GM12878 (cell line): Measurements from ENCODE around the gene ANKMY1. TPM values are rescaled to one million over a fixed set of nuclear protein-coding genes. Genes with fewer than 3 reads are reported as not detected.

Experiments used
- ATAC-seq: fragments of 200-7000 bp; cut with Tn5 transposase; 3 replicates; pipeline ENCODE4 v1.9.1; 2020; ENCODE audit warnings: mild to moderate bottlenecking, moderate library complexity
- BruUV-seq: library from RNA; stranded (reverse); fragments of 400-500 nt; replicated peaks from 2 replicates; lab custom pipeline; 2021; lab: Mats Ljungman, UMichigan
- CTCF ChIA-PET: fragments of 300-600 bp; sonication (Branson Sonifier 250); formaldehyde crosslinking; extraction: SDS; loops from one replicate; lab custom pipeline; 2021; ENCODE audit warnings: inconsistent platforms; lab: Yijun Ruan, JAX
- POLR2A ChIA-PET: fragments of 350-600 bp; formaldehyde crosslinking; extraction: SDS; loops from one replicate; lab custom pipeline; 2021; ENCODE audit warnings: inconsistent platforms; lab: Charles Lee
- RAD21 ChIA-PET: fragments of 300-600 bp; sonication (Branson Sonifier 250); formaldehyde crosslinking; loops from one replicate; lab custom pipeline; 2023; ENCODE audit warnings: antibody characterized with exemption; ENCODE audit not compliant: unreplicated experiment; lab: Charles Lee
- SMC1A ChIA-PET: fragments of 300-600 bp; sonication (Branson Sonifier 250); formaldehyde crosslinking; loops from one replicate; lab custom pipeline; 2023; ENCODE audit not compliant: unreplicated experiment, uncharacterized antibody; lab: Charles Lee
- DNase-seq: peaks from one replicate; pipeline ENCODE4 v3.0.0-alpha.2; 2011; ENCODE audit warnings: low read depth, low spot score
- FAIRE-seq: peaks from 3 replicates; lab custom pipeline; 2011; peaks lifted over from hg19 to GRCh38; lab: Jason Lieb, UNC
- H2AFZ ChIP-seq: 2 replicates; pipeline ENCODE4 v1.6.0; 2011; ENCODE audit warnings: low read depth, low read length, control low read depth; ENCODE audit not compliant: control insufficient read depth
- H3K27ac ChIP-seq: 2 replicates; pipeline ENCODE4 v1.5.1; 2011; ENCODE audit warnings: control low read depth; ENCODE audit not compliant: control insufficient read depth, insufficient read depth
- H3K27me3 ChIP-seq, 2 experiments: replicated peaks in 1 of 2; 2 replicates each; pipeline versions ENCODE4 v1.6.0 to v1.6.1; 2011; ENCODE audit warnings: low read length in 1 of 2; ENCODE audit not compliant: control insufficient read depth in 2 of 2, insufficient read depth in 2 of 2
- H3K36me3 ChIP-seq, 2 experiments: 2 replicates each; pipeline ENCODE4 v1.5.1; 2011; ENCODE audit warnings: low read length in 1 of 2; ENCODE audit not compliant: control insufficient read depth in 2 of 2, insufficient read depth in 2 of 2
- H3K4me1 ChIP-seq: 2 replicates; pipeline ENCODE4 v1.6.1; 2011; ENCODE audit warnings: mild to moderate bottlenecking, low read length, moderate library complexity, mixed read lengths; ENCODE audit not compliant: control insufficient read depth, insufficient read depth
- H3K4me2 ChIP-seq: 2 replicates; pipeline ENCODE4 v1.6.0; 2011; ENCODE audit warnings: control low read depth; ENCODE audit not compliant: control insufficient read depth, insufficient read depth
- H3K4me3 ChIP-seq: fragments of 200-600 bp; sonication (generic); 2 replicates; pipeline ENCODE4 v1.5.1; 2016
- H3K79me2 ChIP-seq: 2 replicates; pipeline ENCODE4 v1.6.0; 2011; ENCODE audit warnings: low read length; ENCODE audit not compliant: control insufficient read depth, insufficient read depth
- H3K9ac ChIP-seq: 2 replicates; pipeline ENCODE4 v1.8.0; 2011; ENCODE audit warnings: low read length, control low read depth, mixed read lengths; ENCODE audit not compliant: control insufficient read depth, insufficient read depth
- H3K9me3 ChIP-seq: replicated peaks from 3 replicates; pipeline ENCODE4 v1.5.1; 2011; ENCODE audit warnings: mild to moderate bottlenecking, low read length; ENCODE audit not compliant: control insufficient read depth, insufficient read depth
- H4K20me1 ChIP-seq: 2 replicates; pipeline ENCODE4 v1.6.0; 2011; ENCODE audit not compliant: control insufficient read depth, insufficient read depth
- CBFB ChIP-seq: IDR thresholded peaks from 2 replicates; pipeline ENCODE4 v1.6.1; 2016; ENCODE audit warnings: antibody characterized with exemption, low read depth
- CHD4 ChIP-seq: fragments of 200-600 bp; sonication (generic); IDR thresholded peaks from 2 replicates; pipeline ENCODE4 v1.6.1; 2016; ENCODE audit warnings: mild to moderate bottlenecking
- FOS ChIP-seq: IDR thresholded peaks from 3 replicates; pipeline ENCODE4 v1.6.1; 2011; ENCODE audit warnings: borderline replicate concordance; ENCODE audit not compliant: insufficient read length; ENCODE audit errors: extremely low read depth
- FOXK2 ChIP-seq: fragments of 450-650 bp; IDR thresholded peaks from 2 replicates; pipeline ENCODE4 v1.6.1; 2017; ENCODE audit warnings: mild to moderate bottlenecking, moderate library complexity
- GATAD2B ChIP-seq: fragments of 450-650 bp; conservative IDR thresholded peaks from 2 replicates; pipeline ENCODE4 v1.6.1; 2017; ENCODE audit warnings: low read depth, mild to moderate bottlenecking, moderate library complexity
- JUNB ChIP-seq: IDR thresholded peaks from 2 replicates; pipeline ENCODE4 v1.6.1; 2016; ENCODE audit warnings: antibody characterized with exemption, mild to moderate bottlenecking
- LARP7 ChIP-seq: fragments of 450-650 bp; IDR thresholded peaks from 2 replicates; pipeline ENCODE4 v1.6.1; 2017; ENCODE audit warnings: mild to moderate bottlenecking
- MXI1 ChIP-seq: fragments of 150-350 bp; IDR thresholded peaks from 2 replicates; pipeline ENCODE4 v1.6.1; 2011; ENCODE audit warnings: low read depth, mild to moderate bottlenecking, inconsistent platforms, low read length, improper control_type of control experiment
- NR2F1 ChIP-seq: fragments of 450-650 bp; conservative IDR thresholded peaks from 2 replicates; pipeline ENCODE4 v1.6.1; 2017; ENCODE audit warnings: mild to moderate bottlenecking
- RELA ChIP-seq: fragments of 450-650 bp; IDR thresholded peaks from 2 replicates; pipeline ENCODE4 v1.8.0; 2014; ENCODE audit warnings: borderline replicate concordance; ENCODE audit not compliant: partially characterized antibody
- RUNX3 ChIP-seq: IDR thresholded peaks from 2 replicates; pipeline ENCODE4 v1.6.1; 2012; ENCODE audit warnings: low read length, inconsistent platforms
- SRF ChIP-seq, 2 experiments: IDR thresholded peaks; 2 replicates each; pipeline ENCODE4 v1.6.1; 2011; ENCODE audit warnings: low read depth in 2 of 2, low read length in 2 of 2, mild to moderate bottlenecking in 1 of 2, moderate library complexity in 1 of 2
- STAT1 ChIP-seq: fragments of 450-650 bp; conservative IDR thresholded peaks from 2 replicates; pipeline ENCODE4 v1.6.1; 2014; ENCODE audit warnings: antibody characterized with exemption, mild to moderate bottlenecking
- YBX1 ChIP-seq: fragments of 450-650 bp; IDR thresholded peaks from 2 replicates; pipeline ENCODE4 v1.6.1; 2016; ENCODE audit warnings: antibody characterized with exemption
- WGBS: methylation state at CpG from one replicate; pipeline ENCODE4 v1.1.6; 2016; ENCODE audit warnings: low lambda C conversion rate; ENCODE audit not compliant: insufficient replicate concordance, insufficient coverage; ENCODE audit errors: missing lambda C conversion rate; 5-methylcytosine and 5-hydroxymethylcytosine counted together
- in situ Hi-C: fragments of 300-500 bp; cut with MboI; formaldehyde crosslinking; loops from 9 replicates; pipeline ENCODE4 v1.14.3; 2018; ENCODE audit warnings: mixed read lengths
- intact Hi-C: fragments of 100-400 bp; cut with micrococcal nuclease; formaldehyde crosslinking; loops from one replicate; pipeline ENCODE4 v1.14.2; 2022; ENCODE audit not compliant: unreplicated experiment
- polyA plus RNA-seq, 11 experiments: library from polyadenylated mRNA; depleted of rRNA in 4 of 11; unstranded in 6 of 11; stranded (reverse) in 5 of 11; fragments of >200 nt; fragmentation: Nextera tagmentation in 4 of 11; fragmentation: Illumina TruSeq in 1 of 11; extraction: Ambion mirVana in 4 of 11; extraction: Trizol in 1 of 11; gene quantifications; 1 replicate in 1 of 11; 2 replicates in 10 of 11; pipeline versions ENCODE4 v1.2.1 to v1.2.3, GENCODE V29; 2011 to 2016; ENCODE audit warnings: inconsistent platforms in 2 of 11, missing spikeins in 2 of 11, low read depth in 1 of 11
- total RNA-seq, 4 experiments: library from RNA; depleted of rRNA in 3 of 4; stranded (reverse); fragments of >200 nt in 3 of 4; fragmentation: Illumina TruSeq in 1 of 4; extraction: Trizol in 1 of 4; gene quantifications; 2 replicates each; pipeline versions ENCODE4 v1.2.1 to v1.2.3, GENCODE V29; 2013 to 2021
- TF ChIP-seq, protein P1 (sequence below): fragments of 450-650 bp; formaldehyde crosslinking; IDR thresholded peaks from 2 replicates; pipeline ENCODE4 v1.4.0; 2020; ENCODE audit warnings: mild to moderate bottlenecking, moderate library complexity
- TF ChIP-seq, protein P2 (sequence below): fragments of 450-650 bp; IDR thresholded peaks from 2 replicates; pipeline ENCODE4 v1.6.1; 2017; ENCODE audit warnings: mild to moderate bottlenecking
- TF ChIP-seq, protein P3 (sequence below): fragments of 450-650 bp; IDR thresholded peaks from 2 replicates; pipeline ENCODE4 v1.6.1; 2018; ENCODE audit warnings: borderline replicate concordance, mild to moderate bottlenecking; ENCODE audit not compliant: partially characterized antibody

Gene ANKMY1
- total and polyA plus RNA-seq, 10 of the 15 experiments (the other 5 are each of a cell fraction or from before 2014, with no cell fraction given) = 1.1 to 15.3 (median 11.1) TPM

DNA sequence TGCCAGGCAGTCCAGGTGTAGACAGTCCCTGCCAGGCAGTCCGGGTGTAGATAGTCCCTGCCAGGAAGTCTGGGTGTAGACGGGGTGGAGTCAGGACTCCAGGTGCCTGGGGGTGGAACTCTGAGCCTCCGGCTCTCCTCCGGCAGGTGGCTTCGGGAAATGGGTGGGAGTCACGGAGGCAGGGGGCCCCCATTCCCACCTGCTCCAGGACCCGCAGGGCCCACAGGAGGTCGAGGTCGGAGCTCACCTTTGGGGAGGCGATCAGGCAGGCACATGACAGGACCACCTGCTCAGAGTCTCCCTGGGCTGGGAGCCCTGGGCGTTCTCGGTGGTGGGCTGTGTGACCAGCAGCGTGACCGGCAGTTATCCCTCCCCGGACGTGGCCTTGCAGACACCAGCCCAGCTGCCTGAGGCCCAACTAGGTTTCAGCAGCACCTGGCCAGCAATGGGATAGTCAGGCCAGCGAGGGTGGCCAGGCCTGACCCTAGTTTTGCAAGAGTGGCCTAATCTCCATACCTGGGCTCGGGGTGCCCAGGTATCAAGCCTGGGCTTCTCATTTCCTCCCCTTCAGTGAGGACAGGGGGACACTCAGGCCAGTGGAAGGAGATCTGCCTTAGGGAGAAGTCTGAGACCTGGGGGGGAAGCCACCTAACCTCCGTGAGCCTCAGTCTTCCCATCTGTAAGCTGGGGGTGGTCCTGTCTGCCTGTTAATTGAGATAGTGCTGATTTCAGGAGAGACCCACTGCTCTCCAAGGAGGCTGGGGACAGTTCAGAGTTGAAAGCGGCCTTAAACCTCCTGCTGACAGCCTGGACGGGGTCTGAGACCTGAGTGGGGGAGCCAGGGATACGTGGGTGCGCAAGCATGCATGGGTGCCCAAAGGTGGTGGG is 109.2 kb downstream of the ANKMY1 start:
- H3K4me3 ChIP-seq = no peak overlapping the region
- ATAC-seq = no peak
- BruUV-seq = no TSS peak
- intact Hi-C loops (no loop called here), in situ Hi-C loops (loop anchor here (10.0 kb wide), 1 partner anchor 384 kb away; no protein-coding TSS in a partner anchor)
- no peaks in the 10 kb centered on the region for H3K9me3 ChIP-seq
- WGBS = 48% methylated on average over 23 of the region's 23 CpGs
- no peak overlapping the region for H3K4me2 ChIP-seq
- H3K27me3 ChIP-seq = peaks cover 2% of the 10 kb centered on the region in 2 experiments; a peak in 3 of 4 replicates
- ChIA-PET SMC1A (no interaction called here), CTCF (no interaction called here), POLR2A (no interaction called here), RAD21 (no interaction called here)
- no peaks in the 10 kb centered on the region for H4K20me1 ChIP-seq
- no peaks in the 10 kb centered on the region for H3K4me1 ChIP-seq
- no peak overlapping the region for H3K27ac ChIP-seq
- no peak for DNase-seq
- no peaks in the 10 kb centered on the region for H3K36me3 ChIP-seq
- FAIRE-seq = no peak
- no peak overlapping the region for H3K9ac ChIP-seq
- no peak overlapping the region for H2AFZ ChIP-seq
- no peaks in the 10 kb centered on the region for H3K79me2 ChIP-seq
- no peak for TF ChIP-seq CHD4
- TF ChIP-seq YBX1 = no peak
- no peak for TF ChIP-seq LARP7
- no peak for TF ChIP-seq FOS
- TF ChIP-seq, protein P1, sequence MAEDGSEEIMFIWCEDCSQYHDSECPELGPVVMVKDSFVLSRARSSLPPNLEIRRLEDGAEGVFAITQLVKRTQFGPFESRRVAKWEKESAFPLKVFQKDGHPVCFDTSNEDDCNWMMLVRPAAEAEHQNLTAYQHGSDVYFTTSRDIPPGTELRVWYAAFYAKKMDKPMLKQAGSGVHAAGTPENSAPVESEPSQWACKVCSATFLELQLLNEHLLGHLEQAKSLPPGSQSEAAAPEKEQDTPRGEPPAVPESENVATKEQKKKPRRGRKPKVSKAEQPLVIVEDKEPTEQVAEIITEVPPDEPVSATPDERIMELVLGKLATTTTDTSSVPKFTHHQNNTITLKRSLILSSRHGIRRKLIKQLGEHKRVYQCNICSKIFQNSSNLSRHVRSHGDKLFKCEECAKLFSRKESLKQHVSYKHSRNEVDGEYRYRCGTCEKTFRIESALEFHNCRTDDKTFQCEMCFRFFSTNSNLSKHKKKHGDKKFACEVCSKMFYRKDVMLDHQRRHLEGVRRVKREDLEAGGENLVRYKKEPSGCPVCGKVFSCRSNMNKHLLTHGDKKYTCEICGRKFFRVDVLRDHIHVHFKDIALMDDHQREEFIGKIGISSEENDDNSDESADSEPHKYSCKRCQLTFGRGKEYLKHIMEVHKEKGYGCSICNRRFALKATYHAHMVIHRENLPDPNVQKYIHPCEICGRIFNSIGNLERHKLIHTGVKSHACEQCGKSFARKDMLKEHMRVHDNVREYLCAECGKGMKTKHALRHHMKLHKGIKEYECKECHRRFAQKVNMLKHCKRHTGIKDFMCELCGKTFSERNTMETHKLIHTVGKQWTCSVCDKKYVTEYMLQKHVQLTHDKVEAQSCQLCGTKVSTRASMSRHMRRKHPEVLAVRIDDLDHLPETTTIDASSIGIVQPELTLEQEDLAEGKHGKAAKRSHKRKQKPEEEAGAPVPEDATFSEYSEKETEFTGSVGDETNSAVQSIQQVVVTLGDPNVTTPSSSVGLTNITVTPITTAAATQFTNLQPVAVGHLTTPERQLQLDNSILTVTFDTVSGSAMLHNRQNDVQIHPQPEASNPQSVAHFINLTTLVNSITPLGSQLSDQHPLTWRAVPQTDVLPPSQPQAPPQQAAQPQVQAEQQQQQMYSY (CRISPR knock-in tag) = no peak
- no peak for TF ChIP-seq CBFB
- TF ChIP-seq SRF (IDR thresholded peaks at IDR 0.05; ENCODE audit: low read depth in 2 of 2, low read length in 2 of 2) = no peak
- TF ChIP-seq RELA = no peak
- TF ChIP-seq, protein P2, sequence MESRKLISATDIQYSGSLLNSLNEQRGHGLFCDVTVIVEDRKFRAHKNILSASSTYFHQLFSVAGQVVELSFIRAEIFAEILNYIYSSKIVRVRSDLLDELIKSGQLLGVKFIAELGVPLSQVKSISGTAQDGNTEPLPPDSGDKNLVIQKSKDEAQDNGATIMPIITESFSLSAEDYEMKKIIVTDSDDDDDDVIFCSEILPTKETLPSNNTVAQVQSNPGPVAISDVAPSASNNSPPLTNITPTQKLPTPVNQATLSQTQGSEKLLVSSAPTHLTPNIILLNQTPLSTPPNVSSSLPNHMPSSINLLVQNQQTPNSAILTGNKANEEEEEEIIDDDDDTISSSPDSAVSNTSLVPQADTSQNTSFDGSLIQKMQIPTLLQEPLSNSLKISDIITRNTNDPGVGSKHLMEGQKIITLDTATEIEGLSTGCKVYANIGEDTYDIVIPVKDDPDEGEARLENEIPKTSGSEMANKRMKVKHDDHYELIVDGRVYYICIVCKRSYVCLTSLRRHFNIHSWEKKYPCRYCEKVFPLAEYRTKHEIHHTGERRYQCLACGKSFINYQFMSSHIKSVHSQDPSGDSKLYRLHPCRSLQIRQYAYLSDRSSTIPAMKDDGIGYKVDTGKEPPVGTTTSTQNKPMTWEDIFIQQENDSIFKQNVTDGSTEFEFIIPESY = no peak
- TF ChIP-seq JUNB = no peak
- no peak for TF ChIP-seq FOXK2
- TF ChIP-seq STAT1 = no peak
- TF ChIP-seq NR2F1 = no peak
- TF ChIP-seq MXI1 = no peak
- TF ChIP-seq RUNX3 = no peak
- TF ChIP-seq, protein P3, sequence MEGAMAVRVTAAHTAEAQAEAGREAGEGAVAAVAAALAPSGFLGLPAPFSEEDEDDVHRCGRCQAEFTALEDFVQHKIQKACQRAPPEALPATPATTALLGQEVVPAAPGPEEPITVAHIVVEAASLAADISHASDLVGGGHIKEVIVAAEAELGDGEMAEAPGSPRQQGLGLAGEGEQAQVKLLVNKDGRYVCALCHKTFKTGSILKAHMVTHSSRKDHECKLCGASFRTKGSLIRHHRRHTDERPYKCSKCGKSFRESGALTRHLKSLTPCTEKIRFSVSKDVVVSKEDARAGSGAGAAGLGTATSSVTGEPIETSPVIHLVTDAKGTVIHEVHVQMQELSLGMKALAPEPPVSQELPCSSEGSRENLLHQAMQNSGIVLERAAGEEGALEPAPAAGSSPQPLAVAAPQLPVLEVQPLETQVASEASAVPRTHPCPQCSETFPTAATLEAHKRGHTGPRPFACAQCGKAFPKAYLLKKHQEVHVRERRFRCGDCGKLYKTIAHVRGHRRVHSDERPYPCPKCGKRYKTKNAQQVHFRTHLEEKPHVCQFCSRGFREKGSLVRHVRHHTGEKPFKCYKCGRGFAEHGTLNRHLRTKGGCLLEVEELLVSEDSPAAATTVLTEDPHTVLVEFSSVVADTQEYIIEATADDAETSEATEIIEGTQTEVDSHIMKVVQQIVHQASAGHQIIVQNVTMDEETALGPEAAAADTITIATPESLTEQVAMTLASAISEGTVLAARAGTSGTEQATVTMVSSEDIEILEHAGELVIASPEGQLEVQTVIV = no peak
- TF ChIP-seq GATAD2B = no peak
